A549 (cell line): ENCODE data around the gene DENND6A. TPM values are rescaled to one million over a fixed set of nuclear protein-coding genes. Genes with fewer than 3 reads are reported as not detected.

ENCODE experiments used
- ATAC-seq, 2 experiments: fragments of 200-7000 bp in 1 of 2; fragments of >200 bp in 1 of 2; cut with Nextera tagmentation in 1 of 2; cut with Tn5 transposase in 1 of 2; 3 replicates each; pipeline versions ENCODE4 v1.8.0 to v1.9.1; 2018 to 2020; ENCODE audit warnings: mild to moderate bottlenecking in 1 of 2, moderate library complexity in 1 of 2
- CTCF ChIA-PET: fragments of 300-600 bp; sonication (Branson Sonifier 250); formaldehyde crosslinking; extraction: SDS; loops from one replicate; lab custom pipeline; 2021; ENCODE audit warnings: antibody characterized with exemption, inconsistent platforms; lab: Yijun Ruan, JAX
- POLR2A ChIA-PET: fragments of 350-600 bp; formaldehyde crosslinking; extraction: SDS; loops from one replicate; lab custom pipeline; 2021; ENCODE audit warnings: antibody characterized with exemption, inconsistent platforms; lab: Yijun Ruan, JAX
- DNase-seq, 2 experiments: peaks; one replicate each; pipeline versions ENCODE4 v3.0.0 to v3.0.0-alpha.2; 2011 to 2016; ENCODE audit warnings: low read depth in 1 of 2, low spot score in 1 of 2
- FAIRE-seq: peaks from 2 replicates; lab custom pipeline; 2011; peaks lifted over from hg19 to GRCh38; lab: Jason Lieb, UNC
- H3K27ac ChIP-seq, 2 experiments: fragments of >200 bp; sonication (Bioruptor Twin); formaldehyde crosslinking; 3 replicates each; pipeline ENCODE4 v1.5.1; 2016 to 2017
- H3K4me1 ChIP-seq: fragments of >200 bp; sonication (Bioruptor Twin); formaldehyde crosslinking; 3 replicates; pipeline ENCODE4 v1.6.1; 2016
- H3K4me2 ChIP-seq: fragments of >200 bp; sonication (Bioruptor Twin); formaldehyde crosslinking; 3 replicates; pipeline ENCODE4 v1.6.1; 2016
- H3K4me3 ChIP-seq: fragments of >200 bp; sonication (Bioruptor Twin); formaldehyde crosslinking; 3 replicates; pipeline ENCODE4 v1.5.1; 2016
- H3K9me3 ChIP-seq: fragments of >200 bp; sonication (Bioruptor Twin); formaldehyde crosslinking; 3 replicates; pipeline ENCODE4 v1.6.1; 2016
- ATOH8 ChIP-seq: fragments of 250-450 bp; sonication (Bioruptor Pico); IDR thresholded peaks from 2 replicates; pipeline ENCODE4 v1.5.0; 2020; ENCODE audit warnings: low read depth, mild to moderate bottlenecking, moderate library complexity
- CBX2 ChIP-seq: fragments of 200-600 bp; sonication (generic); IDR thresholded peaks from 2 replicates; pipeline ENCODE4 v1.6.1; 2016; ENCODE audit warnings: low read depth, mild to moderate bottlenecking, borderline replicate concordance
- CBX8 ChIP-seq: fragments of 200-600 bp; sonication (generic); IDR thresholded peaks from 2 replicates; pipeline ENCODE4 v1.6.1; 2016
- EHF ChIP-seq: fragments of 250-450 bp; sonication (Bioruptor Pico); IDR thresholded peaks from 2 replicates; pipeline ENCODE4 v1.5.0; 2020; ENCODE audit warnings: mild to moderate bottlenecking
- EHMT2 ChIP-seq: fragments of 200-600 bp; sonication (generic); IDR thresholded peaks from 2 replicates; pipeline ENCODE4 v1.6.1; 2016; ENCODE audit warnings: antibody characterized with exemption, low read depth, mild to moderate bottlenecking, moderate library complexity
- ELK1 ChIP-seq: fragments of 150-350 bp; IDR thresholded peaks from 2 replicates; pipeline ENCODE4 v1.6.1; 2014; ENCODE audit warnings: low read depth, mild to moderate bottlenecking, low read length
- ESRRA ChIP-seq: fragments of 150-350 bp; IDR thresholded peaks from 2 replicates; pipeline ENCODE4 v1.6.1; 2014; ENCODE audit warnings: mild to moderate bottlenecking, low read length, borderline replicate concordance
- FOSB ChIP-seq: fragments of 250-450 bp; sonication (Bioruptor Pico); IDR thresholded peaks from 2 replicates; pipeline ENCODE4 v1.5.0; 2020; ENCODE audit warnings: mild to moderate bottlenecking, moderate library complexity
- FOSL2 ChIP-seq, 2 experiments: fragments of 450-650 bp in 1 of 2; fragments of >200 bp in 1 of 2; sonication (Bioruptor Twin) in 1 of 2; formaldehyde crosslinking; IDR thresholded peaks; 2 replicates each; pipeline versions ENCODE4 v1.5.0 to v1.6.1; 2016 to 2020; ENCODE audit warnings: mild to moderate bottlenecking in 1 of 2, moderate library complexity in 1 of 2
- FOXS1 ChIP-seq: fragments of 250-450 bp; sonication (Bioruptor Pico); IDR thresholded peaks from 2 replicates; pipeline ENCODE4 v1.5.0; 2020; ENCODE audit warnings: mild to moderate bottlenecking, moderate library complexity
- GATA3 ChIP-seq: IDR thresholded peaks from 2 replicates; pipeline ENCODE4 v1.6.1; 2012; ENCODE audit warnings: borderline replicate concordance
- HDAC2 ChIP-seq: fragments of 200-600 bp; sonication (generic); IDR thresholded peaks from 2 replicates; pipeline ENCODE4 v1.6.1; 2016
- HES2 ChIP-seq: fragments of >200 bp; sonication (Bioruptor Twin); formaldehyde crosslinking; IDR thresholded peaks from 2 replicates; pipeline ENCODE4 v1.6.1; 2016
- HEYL ChIP-seq: fragments of 250-450 bp; sonication (Bioruptor Pico); IDR thresholded peaks from 2 replicates; pipeline ENCODE4 v1.8.0; 2021; ENCODE audit warnings: mild to moderate bottlenecking, moderate library complexity
- HOXB5 ChIP-seq: fragments of 250-450 bp; sonication (Bioruptor Pico); IDR thresholded peaks from 2 replicates; pipeline ENCODE4 v1.5.0; 2020; ENCODE audit warnings: mild to moderate bottlenecking, moderate library complexity
- KDM1A ChIP-seq: fragments of 200-600 bp; sonication (generic); IDR thresholded peaks from 2 replicates; pipeline ENCODE4 v1.6.1; 2016; ENCODE audit warnings: low read depth, mild to moderate bottlenecking
- MAFK ChIP-seq: fragments of 450-650 bp; IDR thresholded peaks from 2 replicates; pipeline ENCODE4 v1.6.1; 2014; ENCODE audit not compliant: partially characterized antibody
- MAX ChIP-seq: IDR thresholded peaks from 2 replicates; pipeline ENCODE4 v1.6.1; 2012
- NFE2L2 ChIP-seq: fragments of 150-350 bp; conservative IDR thresholded peaks from 2 replicates; pipeline ENCODE4 v1.6.1; 2014; ENCODE audit warnings: low read length
- NPAS2 ChIP-seq: fragments of 250-450 bp; sonication (Bioruptor Pico); IDR thresholded peaks from 2 replicates; pipeline ENCODE4 v1.8.0; 2022; ENCODE audit warnings: mild to moderate bottlenecking, moderate library complexity, borderline replicate concordance
- NR3C1 ChIP-seq: fragments of >200 bp; sonication (Bioruptor Twin); formaldehyde crosslinking; IDR thresholded peaks from 3 replicates; pipeline ENCODE4 v1.6.1; 2017
- PHF8 ChIP-seq: fragments of 200-600 bp; sonication (generic); IDR thresholded peaks from 2 replicates; pipeline ENCODE4 v1.6.1; 2016; ENCODE audit warnings: low read depth, mild to moderate bottlenecking, antibody characterized with exemption, moderate library complexity, borderline replicate concordance
- POLR2A ChIP-seq: IDR thresholded peaks from 2 replicates; pipeline ENCODE4 v1.6.1; 2012; ENCODE audit warnings: mild to moderate bottlenecking, low read length
- POLR2AphosphoS2 ChIP-seq: conservative IDR thresholded peaks from 2 replicates; pipeline ENCODE4 v1.6.1; 2012; ENCODE audit warnings: low read length, improper control_type of control experiment, inconsistent platforms
- RARB ChIP-seq: fragments of 250-450 bp; sonication (Bioruptor Pico); IDR thresholded peaks from 2 replicates; pipeline ENCODE4 v1.8.0; 2021; ENCODE audit warnings: mild to moderate bottlenecking, moderate library complexity
- RCOR1 ChIP-seq: fragments of 150-350 bp; IDR thresholded peaks from 2 replicates; pipeline ENCODE4 v1.6.1; 2014; ENCODE audit warnings: antibody characterized with exemption, low read length, low read depth
- RNF2 ChIP-seq: fragments of 200-600 bp; sonication (generic); IDR thresholded peaks from 2 replicates; pipeline ENCODE4 v1.6.1; 2016; ENCODE audit warnings: low read depth, mild to moderate bottlenecking, antibody characterized with exemption, moderate library complexity, borderline replicate concordance
- SMC3 ChIP-seq: fragments of >200 bp; sonication (Bioruptor Twin); formaldehyde crosslinking; IDR thresholded peaks from 3 replicates; pipeline ENCODE4 v1.6.1; 2018; ENCODE audit warnings: inconsistent platforms
- SREBF2 ChIP-seq: fragments of 450-650 bp; IDR thresholded peaks from 2 replicates; pipeline ENCODE4 v1.6.1; 2014; ENCODE audit warnings: mild to moderate bottlenecking, moderate library complexity
- TFCP2L1 ChIP-seq: fragments of 250-450 bp; sonication (Bioruptor Pico); IDR thresholded peaks from 2 replicates; pipeline ENCODE4 v1.5.0; 2021; ENCODE audit warnings: mild to moderate bottlenecking
- TP53 ChIP-seq: fragments of 250-450 bp; sonication (Bioruptor Pico); IDR thresholded peaks from 2 replicates; pipeline ENCODE4 v1.5.0; 2021; ENCODE audit warnings: mild to moderate bottlenecking, moderate library complexity
- ZFP36 ChIP-seq: fragments of 450-650 bp; IDR thresholded peaks from 2 replicates; pipeline ENCODE4 v1.6.1; 2014; ENCODE audit warnings: borderline replicate concordance; ENCODE audit not compliant: partially characterized antibody
- ZSCAN20 ChIP-seq: fragments of 250-450 bp; sonication (Bioruptor Pico); IDR thresholded peaks from 2 replicates; pipeline ENCODE4 v1.8.0; 2022; ENCODE audit warnings: mild to moderate bottlenecking, moderate library complexity
- WGBS: methylation state at CpG from one replicate; pipeline ENCODE4 v1.1.6; 2017; ENCODE audit errors: missing lambda C conversion rate; 5-methylcytosine and 5-hydroxymethylcytosine counted together
- polyA plus RNA-seq, 4 experiments: library from polyadenylated mRNA; depleted of rRNA in 3 of 4; stranded (reverse); fragments of >200 nt; fragmentation: RNase III in 1 of 4; extraction: RNeasy Plus Mini Kit Qiagen cat#74134 plus additional on column Dnase treatment in 1 of 4; gene quantifications; 2 replicates in 3 of 4; 3 replicates in 1 of 4; pipeline ENCODE4 v1.2.3, GENCODE V29; 2011 to 2017

DENND6A gene
- polyA plus RNA-seq, 2 of the 4 experiments (the other 2 are of a cell fraction), result 5.4 to 18.1 TPM

DNA sequence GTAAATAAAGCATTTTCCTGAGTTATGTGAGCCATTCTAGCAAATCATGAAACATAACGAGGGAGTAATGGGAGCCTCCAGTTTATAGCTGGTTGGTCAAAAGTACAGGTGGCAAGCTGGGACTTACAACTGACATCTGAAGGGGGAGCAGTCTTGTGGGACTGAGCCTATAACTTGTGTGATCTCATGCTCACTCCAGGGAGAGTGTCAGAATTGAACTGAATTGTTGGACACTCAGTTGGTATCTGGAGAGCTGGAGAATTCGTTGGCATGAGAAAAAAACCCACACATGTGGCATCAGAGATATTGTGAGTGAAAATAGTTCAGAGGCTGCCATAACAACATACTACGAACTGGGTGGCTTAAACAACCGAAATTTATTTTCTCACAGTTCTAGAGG is 22.8 kb upstream of the DENND6A start (continued):
- no peak for TF ChIP-seq MAFK
- no peak for TF ChIP-seq MAX
- TF ChIP-seq CBX8, result no peak
- TF ChIP-seq EHMT2, result no peak
- no peak for TF ChIP-seq SREBF2
- no peak for TF ChIP-seq HES2
- TF ChIP-seq TFCP2L1 (CRISPR knock-in tag), result no peak
- no peak for TF ChIP-seq NR3C1
- TF ChIP-seq FOXS1, result no peak
- TF ChIP-seq HOXB5 (CRISPR knock-in tag), result no peak

- FAIRE-seq, result no peak
- CTCF ChIA-PET, result no interaction called here
- DNase-seq, result no peak
- peak overlapping the region in 1 of 2 experiments; percentile 49; a peak in 1 of 6 replicates for H3K27ac ChIP-seq
- H3K9me3 ChIP-seq, result no peaks in the 10 kb centered on the region
- no peak for ATAC-seq
- WGBS, result 5% methylated on average over 2 of the region's 2 CpGs
- no peak overlapping the region for H3K4me3 ChIP-seq
- TF ChIP-seq CBX2 (no peak), FOXS1 (no peak), NPAS2 (no peak), FOSL2 (IDR thresholded peaks at IDR 0.05) (no peak), FOSL2 (CRISPR knock-in tag; IDR thresholded peaks at IDR 0.05) (no peak), PHF8 (no peak), NFE2L2 (no peak), RCOR1 (no peak), ATOH8 (CRISPR knock-in tag) (no peak), RNF2 (no peak), ZSCAN20 (CRISPR knock-in tag) (no peak), TFCP2L1 (CRISPR knock-in tag) (no peak), ELK1 (no peak), POLR2AphosphoS2 (no peak), POLR2A (no peak), ZFP36 (no peak), FOSB (CRISPR knock-in tag) (no peak), CBX8 (no peak)
- peak overlapping the region; percentile 9; the same call in 1 of the 3 replicates for H3K4me2 ChIP-seq
- POLR2A ChIA-PET, result no interaction called here
- peaks cover 26% of the 10 kb centered on the region for H3K4me1 ChIP-seq
Measured at GRCh38 chr3:57709559-57709958, 16.7 kb upstream of the DENND6A start.

DNA sequence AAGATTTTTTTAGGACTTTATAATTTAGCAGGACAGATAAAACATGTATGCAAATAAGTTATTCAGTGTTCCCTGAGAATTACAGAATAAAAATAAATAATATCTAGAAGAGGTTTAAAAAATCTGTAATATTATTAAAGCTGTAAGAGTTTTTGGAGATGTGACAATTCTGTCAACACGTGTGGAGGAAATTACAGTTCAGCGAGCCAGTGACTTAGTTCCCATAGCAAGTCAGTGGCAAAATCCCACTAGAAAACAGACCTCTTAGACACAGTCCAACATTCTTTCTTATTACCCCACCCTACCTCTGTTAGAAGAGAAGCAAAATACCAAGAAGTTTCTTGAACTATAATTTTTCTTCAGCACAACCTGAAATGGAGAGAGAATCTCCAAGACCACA is 16.2 kb upstream of the DENND6A start:
- DNase-seq, result no peak

More for the DNA sequence above, 16.2 kb upstream of the DENND6A start:
- H3K4me2 ChIP-seq, result peak overlapping the region; percentile 9; the same call in 1 of the 3 replicates
- TF ChIP-seq ESRRA (no peak), EHMT2 (no peak), SMC3 (no peak), MAX (no peak), RARB (CRISPR knock-in tag) (no peak), RNF2 (no peak), ATOH8 (CRISPR knock-in tag) (no peak), ZSCAN20 (CRISPR knock-in tag) (no peak), GATA3 (no peak), TP53 (CRISPR knock-in tag) (no peak), MAFK (no peak), RCOR1 (no peak), HDAC2 (no peak), HEYL (CRISPR knock-in tag) (no peak), KDM1A (no peak), FOXS1 (no peak), EHF (no peak)
- POLR2A ChIA-PET, result no interaction called here
- FAIRE-seq (no peak), ATAC-seq (no peak)
- CTCF ChIA-PET, result no interaction called here
- peaks cover 26% of the 10 kb centered on the region for H3K4me1 ChIP-seq
- no peaks in the 10 kb centered on the region for H3K9me3 ChIP-seq
- no peak overlapping the region for H3K4me3 ChIP-seq
- H3K27ac ChIP-seq, result peak overlapping the region in 1 of 2 experiments; percentile 49; a peak in 1 of 6 replicates
- WGBS, result 74% methylated on average over 2 of the region's 2 CpGs
